NCI-H2081 (cell line): ENCODE data around the gene CACNA1B.

Source experiments
- DNase-seq, 2 experiments: peaks; one replicate each; lab custom pipeline; 2025; lab: John Stamatoyannopoulos, UW

Gene CACNA1B

GRCh38 chr9:137967280-137967953 lies 89.8 kb downstream of the CACNA1B start:
- DNase-seq: no peak

- DNase-seq: no peak
These were observed 90.7 kb downstream of the CACNA1B start for GRCh38 chr9:137968235-137968634.

- no peak for DNase-seq
These were observed 91.4 kb downstream of the CACNA1B start for GRCh38 chr9:137969008-137969407.

- DNase-seq: no peak
These were observed 92.1 kb downstream of the CACNA1B start for GRCh38 chr9:137969685-137970084.

- no peak for DNase-seq
These were observed 92.5 kb downstream of the CACNA1B start for GRCh38 chr9:137970098-137970497.

- DNase-seq: no peak
These were observed 93.3 kb downstream of the CACNA1B start for GRCh38 chr9:137970686-137971476.

GRCh38 chr9:137971477-137972138 lies 94.0 kb downstream of the CACNA1B start:
- DNase-seq: no peak

- DNase-seq: no peak
These were observed 94.9 kb downstream of the CACNA1B start for GRCh38 chr9:137972355-137972987.

GRCh38 chr9:137972988-137973470 lies 95.4 kb downstream of the CACNA1B start:
- no peak for DNase-seq

- DNase-seq: no peak
These were observed 96.3 kb downstream of the CACNA1B start for GRCh38 chr9:137973829-137974416.

GRCh38 chr9:137974746-137975526 lies 97.4 kb downstream of the CACNA1B start:
- no peak for DNase-seq

- no peak for DNase-seq
These were observed 97.9 kb downstream of the CACNA1B start for GRCh38 chr9:137975527-137975913.

GRCh38 chr9:137975936-137976565 lies 98.5 kb downstream of the CACNA1B start:
- DNase-seq: no peak

- DNase-seq: no peak
These were observed 100.1 kb downstream of the CACNA1B start for GRCh38 chr9:137977571-137978261.

GRCh38 chr9:137978262-137978714 lies 100.7 kb downstream of the CACNA1B start:
- no peak for DNase-seq

- DNase-seq: no peak
These were observed 104.6 kb downstream of the CACNA1B start for GRCh38 chr9:137982200-137982599.

GRCh38 chr9:137984005-137984404 lies 106.4 kb downstream of the CACNA1B start:
- no peak for DNase-seq

- no peak for DNase-seq
These were observed 107.1 kb downstream of the CACNA1B start for GRCh38 chr9:137984520-137985257.

GRCh38 chr9:137985637-137986071 lies 108.1 kb downstream of the CACNA1B start:
- no peak for DNase-seq
